ENCODE measurements around the gene CDK10.

Gene CDK10

DNA sequence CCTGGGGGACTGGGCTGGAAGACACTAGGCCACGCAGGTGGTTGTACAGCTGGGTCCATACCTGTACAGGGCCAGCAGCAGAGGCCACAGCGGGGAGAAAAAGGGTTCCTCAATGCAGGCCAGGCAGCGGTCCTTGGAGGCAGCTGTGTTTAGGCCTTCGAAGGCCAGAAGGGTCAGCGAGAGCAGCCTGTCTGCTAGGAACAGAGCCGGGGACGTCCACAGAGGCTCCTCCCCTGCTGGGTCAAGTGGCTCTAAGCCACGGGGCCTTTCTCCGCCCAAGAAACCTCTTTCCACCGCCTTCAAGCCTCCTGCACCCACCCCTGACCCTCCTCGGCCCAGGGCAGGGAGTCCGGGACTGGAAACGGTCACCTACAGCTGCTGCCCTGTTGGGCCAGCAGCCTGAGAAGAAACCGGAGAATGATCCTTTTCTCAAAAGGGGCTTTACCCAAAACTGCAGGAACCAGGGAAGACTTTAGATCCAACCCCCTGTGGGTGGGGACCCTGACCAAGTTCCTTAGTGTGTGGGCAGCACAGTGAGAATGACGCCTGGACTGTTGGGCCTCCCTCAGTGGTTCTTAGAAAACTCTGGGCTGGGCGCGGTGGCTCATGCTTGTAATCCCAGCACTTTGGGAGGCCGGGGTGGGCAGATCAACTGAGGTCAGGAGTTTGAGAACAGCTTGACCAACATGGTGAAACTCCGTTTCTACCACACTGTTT is 23.4 kb downstream of the CDK10 start:
- H3K36me3 Mint-ChIP-seq = peaks cover under 1% of the 10 kb centered on the region
- H3K4me3 Mint-ChIP-seq = peak overlapping the region; percentile 67
- H3K27ac Mint-ChIP-seq = peak overlapping the region; percentile 78
- no peaks in the 10 kb centered on the region for H3K27me3 Mint-ChIP-seq
- peaks cover 7% of the 10 kb centered on the region for H3K4me1 Mint-ChIP-seq (ENCODE audit: low read depth)
- no peaks in the 10 kb centered on the region for H3K9me3 Mint-ChIP-seq (ENCODE audit: low read depth)

GRCh38 chr16:89710709-89711564 is 24.4 kb downstream of the CDK10 start:
- H3K27ac Mint-ChIP-seq = no peak overlapping the region
- peaks cover 2% of the 10 kb centered on the region for H3K36me3 Mint-ChIP-seq
- H3K4me3 Mint-ChIP-seq = no peak overlapping the region
- H3K27me3 Mint-ChIP-seq = no peaks in the 10 kb centered on the region
- peaks cover 7% of the 10 kb centered on the region for H3K4me1 Mint-ChIP-seq (ENCODE audit: low read depth)
- H3K9me3 Mint-ChIP-seq (ENCODE audit: low read depth) = no peaks in the 10 kb centered on the region

- no peaks in the 10 kb centered on the region for H3K27me3 Mint-ChIP-seq
- H3K4me3 Mint-ChIP-seq = peak overlapping the region; percentile 81
- peaks cover 2% of the 10 kb centered on the region for H3K36me3 Mint-ChIP-seq
- H3K9me3 Mint-ChIP-seq (ENCODE audit: low read depth) = no peaks in the 10 kb centered on the region
- H3K4me1 Mint-ChIP-seq (ENCODE audit: low read depth) = peaks cover 4% of the 10 kb centered on the region
- H3K27ac Mint-ChIP-seq = peak overlapping the region; percentile 64
Observed at GRCh38 chr16:89711601-89712273, 25.2 kb downstream of the CDK10 start.

DNA sequence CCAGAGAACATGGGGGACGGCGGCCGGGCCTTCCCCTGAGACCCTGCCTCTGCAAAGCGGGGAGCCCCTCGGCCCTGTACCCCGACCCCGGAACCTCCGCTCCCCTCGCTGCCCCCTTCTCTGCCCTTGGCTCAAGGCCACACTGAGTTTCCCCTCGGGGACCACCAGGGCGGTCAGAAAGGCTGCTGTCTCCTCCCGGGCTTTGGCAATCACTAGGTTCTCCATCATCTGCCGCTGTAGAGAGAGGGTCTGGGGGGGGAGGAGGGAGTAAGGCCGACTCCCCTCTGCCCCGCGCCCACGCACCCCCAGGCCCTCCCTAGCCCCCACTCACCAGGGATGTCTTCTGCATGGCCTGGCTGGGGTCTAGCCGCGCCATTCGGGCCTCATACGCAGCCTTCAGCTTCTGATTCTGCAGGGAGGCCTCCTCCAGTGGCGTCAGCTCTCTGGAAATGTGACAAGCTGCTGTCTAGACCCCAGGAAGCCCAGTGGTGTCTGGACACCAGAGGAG is 25.8 kb downstream of the CDK10 start:
- H3K36me3 Mint-ChIP-seq = peaks cover 2% of the 10 kb centered on the region
- peak overlapping the region; percentile 81 for H3K4me3 Mint-ChIP-seq
- H3K4me1 Mint-ChIP-seq (ENCODE audit: low read depth) = peaks cover 4% of the 10 kb centered on the region
- H3K27ac Mint-ChIP-seq = peak overlapping the region; percentile 64
- H3K9me3 Mint-ChIP-seq (ENCODE audit: low read depth) = no peaks in the 10 kb centered on the region
- no peaks in the 10 kb centered on the region for H3K27me3 Mint-ChIP-seq

DNA sequence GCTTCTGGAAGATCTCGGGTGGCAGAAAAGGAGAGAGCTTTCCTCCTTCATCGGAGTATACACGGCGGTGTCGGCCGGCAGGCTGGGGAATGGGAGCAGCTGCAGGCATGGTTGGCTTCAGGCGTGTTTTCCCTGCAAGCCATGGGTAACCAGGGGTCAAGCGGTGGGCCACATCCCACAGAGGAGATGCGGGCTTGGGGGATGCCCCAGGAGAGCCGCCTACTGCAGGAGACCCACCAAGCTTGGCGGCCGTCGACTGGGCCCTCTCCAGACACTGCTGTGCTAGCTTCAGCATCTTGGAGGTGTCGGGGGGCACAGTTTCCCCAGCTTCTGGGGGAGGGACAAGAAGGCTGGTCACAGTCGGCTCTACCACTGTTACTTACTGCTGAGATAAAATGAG is 30.0 kb downstream of the CDK10 start:
- Mint-ChIP-seq H3K27ac (peak overlapping the region; percentile 41), H3K4me1 (ENCODE audit: low read depth) (peaks cover 24% of the 10 kb centered on the region), H3K9me3 (ENCODE audit: low read depth) (no peaks in the 10 kb centered on the region), H3K36me3 (peaks cover 2% of the 10 kb centered on the region), H3K27me3 (no peaks in the 10 kb centered on the region), H3K4me3 (no peak overlapping the region)

DNA sequence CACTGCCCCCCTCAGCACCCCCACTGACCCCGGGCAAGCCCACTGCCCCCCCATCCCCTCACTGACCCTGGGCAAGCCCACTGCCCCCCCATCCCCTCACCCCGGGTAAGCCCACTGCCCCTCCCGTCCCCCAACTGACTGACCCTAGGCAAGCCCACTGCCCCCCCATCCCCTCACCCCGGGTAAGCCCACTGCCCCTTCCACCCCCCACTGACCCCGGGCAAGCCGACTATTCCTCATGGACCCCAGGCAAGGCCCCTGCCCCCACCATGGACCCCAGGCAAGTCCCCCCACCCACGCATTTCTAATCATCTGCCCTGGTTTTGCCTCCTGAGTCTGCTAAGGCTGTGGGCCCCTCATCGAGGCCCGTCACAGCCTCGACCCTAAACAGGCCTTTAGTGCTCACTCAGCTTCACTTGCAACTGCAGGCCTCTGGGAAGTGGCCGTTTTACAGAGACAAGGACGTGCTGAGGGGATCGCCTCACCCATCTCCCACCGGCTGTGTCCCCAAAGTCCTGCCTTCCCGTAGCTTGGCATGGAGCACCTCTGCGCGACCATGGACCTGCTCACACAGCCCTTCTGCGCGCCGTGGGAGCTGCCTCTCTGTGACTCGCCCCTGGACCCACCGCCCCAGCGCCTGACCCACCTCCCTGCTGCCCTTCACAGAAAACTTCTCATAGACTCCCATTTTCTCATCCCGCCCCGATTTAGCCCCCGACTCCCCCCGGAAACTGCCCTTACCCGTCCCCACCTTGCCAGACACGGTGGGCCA is 30.6 kb downstream of the CDK10 start:
- peaks cover 24% of the 10 kb centered on the region for H3K4me1 Mint-ChIP-seq (ENCODE audit: low read depth)
- no peaks in the 10 kb centered on the region for H3K9me3 Mint-ChIP-seq (ENCODE audit: low read depth)

DNA sequence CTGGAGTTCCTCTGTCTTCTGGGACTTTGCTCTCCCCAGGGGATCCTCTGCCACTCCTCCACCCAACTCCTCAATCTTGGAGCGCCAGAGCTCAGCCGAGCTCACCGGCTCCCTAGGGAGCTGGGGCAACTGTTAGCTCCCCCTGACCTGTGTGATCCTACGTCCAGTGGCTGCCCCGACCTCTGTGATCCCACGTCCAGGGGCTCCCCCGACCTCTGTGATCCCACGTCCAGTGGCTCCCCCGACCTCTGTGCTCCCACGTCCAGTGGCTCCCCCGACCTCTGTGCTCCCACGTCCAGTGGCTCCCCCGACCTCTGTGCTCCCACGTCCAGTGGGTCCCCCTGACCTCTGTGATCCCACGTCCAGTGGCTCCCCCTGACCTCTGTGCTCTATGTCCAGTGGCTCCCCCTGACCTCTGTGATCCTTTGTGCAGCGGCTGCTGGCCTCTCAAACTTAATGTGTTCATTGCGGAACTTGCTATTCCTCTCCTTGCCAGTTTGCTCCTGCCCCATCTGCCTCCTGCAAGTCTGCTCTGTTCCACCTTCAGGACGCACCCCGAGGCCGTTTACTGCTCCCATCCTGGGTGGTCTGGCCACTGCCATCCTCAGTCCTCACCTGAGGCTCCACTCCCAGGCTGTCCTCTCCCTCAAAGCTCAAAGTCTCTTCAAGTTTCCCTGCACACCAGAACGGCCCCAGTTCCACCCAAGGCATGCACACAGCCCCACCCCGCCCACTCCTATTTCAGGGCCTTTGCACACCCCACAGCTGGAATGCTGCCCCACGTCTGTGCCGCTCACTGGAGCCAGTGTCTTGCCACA is 31.4 kb downstream of the CDK10 start:
- peaks cover 5% of the 10 kb centered on the region for H3K36me3 Mint-ChIP-seq
- peaks cover 28% of the 10 kb centered on the region for H3K4me1 Mint-ChIP-seq (ENCODE audit: low read depth)
- peak overlapping the region; percentile 22 for H3K27ac Mint-ChIP-seq
- no peaks in the 10 kb centered on the region for H3K27me3 Mint-ChIP-seq
- H3K9me3 Mint-ChIP-seq (ENCODE audit: low read depth) = no peaks in the 10 kb centered on the region
- peak overlapping the region; percentile 5 for H3K4me3 Mint-ChIP-seq

More for the DNA sequence above, 30.6 kb downstream of the CDK10 start:
- Mint-ChIP-seq H3K4me3 (no peak overlapping the region), H3K27ac (no peak overlapping the region), H3K27me3 (no peaks in the 10 kb centered on the region), H3K36me3 (peaks cover 2% of the 10 kb centered on the region)

- H3K4me3 Mint-ChIP-seq = peak overlapping the region; percentile 81
- peaks cover 40% of the 10 kb centered on the region for H3K4me1 Mint-ChIP-seq (ENCODE audit: low read depth)
- peaks cover 6% of the 10 kb centered on the region for H3K36me3 Mint-ChIP-seq
- peak overlapping the region; percentile 84 for H3K27ac Mint-ChIP-seq
- no peaks in the 10 kb centered on the region for H3K27me3 Mint-ChIP-seq
- H3K9me3 Mint-ChIP-seq (ENCODE audit: low read depth) = no peaks in the 10 kb centered on the region
Observed at GRCh38 chr16:89720551-89720812, 34.0 kb downstream of the CDK10 start.

DNA sequence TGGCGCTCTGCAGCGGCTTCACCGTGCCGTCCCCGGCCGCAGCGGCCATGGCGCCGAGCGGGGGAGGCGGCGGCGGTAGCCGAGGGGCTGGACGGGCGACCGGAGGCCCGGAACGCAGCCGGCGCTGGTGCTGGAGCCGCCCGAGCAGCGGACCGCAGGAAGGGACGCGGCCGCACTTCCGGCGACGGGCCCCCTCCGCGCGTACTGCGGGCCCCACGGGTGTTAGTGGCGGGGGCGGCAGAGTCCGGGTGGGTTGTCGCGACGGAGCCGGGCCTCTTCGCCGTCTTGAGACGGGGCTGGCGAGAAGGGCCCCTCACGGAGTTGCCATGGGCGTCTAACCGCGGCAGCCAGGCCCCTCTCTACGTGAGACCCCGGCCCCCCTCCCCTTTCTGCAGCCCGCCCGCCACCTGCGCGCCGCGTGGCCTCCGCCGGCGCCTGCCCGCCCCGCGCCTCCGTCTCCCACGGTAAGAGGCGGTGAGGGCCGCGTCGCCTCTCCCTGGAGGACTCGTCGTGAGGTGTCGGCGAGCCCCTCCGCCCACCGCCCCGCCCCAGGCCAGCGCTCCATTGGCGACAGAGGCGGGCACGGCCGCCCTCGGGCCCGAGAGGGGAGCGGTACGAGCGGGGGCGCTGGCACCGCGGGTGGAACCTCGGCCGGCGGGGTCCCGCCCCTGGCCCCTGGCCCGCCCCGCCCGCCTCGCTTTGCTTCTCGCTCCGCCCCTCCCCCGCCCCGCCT is 34.5 kb downstream of the CDK10 start, which contains the start of the genes VPS9D1 and ZNF276:
Gene VPS9D1 (minus strand): TSS at position 86 of the 733 bp plus-strand sequence. CDS start 37 bp downstream, at position 49.
Gene ZNF276 (plus strand): TSS at position 725 of the 733 bp plus-strand sequence. CDS start 104 bp downstream, outside the sequence.
- H3K9me3 Mint-ChIP-seq (ENCODE audit: low read depth) = no peaks in the 10 kb centered on the region
- peaks cover 6% of the 10 kb centered on the region for H3K36me3 Mint-ChIP-seq
- H3K4me3 Mint-ChIP-seq = peak within 1 kb of the TSS; percentile 92
- no peaks in the 10 kb centered on the region for H3K27me3 Mint-ChIP-seq
- H3K27ac Mint-ChIP-seq = peak within 1 kb of the TSS; percentile 88
- H3K4me1 Mint-ChIP-seq (ENCODE audit: low read depth) = peaks cover 40% of the 10 kb centered on the region

GRCh38 chr16:89721546-89722391 is 35.3 kb downstream of the CDK10 start:
- Mint-ChIP-seq H3K36me3 (peaks cover 6% of the 10 kb centered on the region), H3K27ac (no peak overlapping the region), H3K4me1 (ENCODE audit: low read depth) (peaks cover 41% of the 10 kb centered on the region), H3K27me3 (no peaks in the 10 kb centered on the region), H3K4me3 (peak overlapping the region; percentile 92), H3K9me3 (ENCODE audit: low read depth) (no peaks in the 10 kb centered on the region)

- Mint-ChIP-seq H3K27ac (peak overlapping the region; percentile 88), H3K4me3 (peak overlapping the region; percentile 92), H3K9me3 (ENCODE audit: low read depth) (no peaks in the 10 kb centered on the region), H3K36me3 (peaks cover 9% of the 10 kb centered on the region), H3K4me1 (ENCODE audit: low read depth) (peaks cover 50% of the 10 kb centered on the region), H3K27me3 (no peaks in the 10 kb centered on the region)
Observed at GRCh38 chr16:89722392-89723278, 36.1 kb downstream of the CDK10 start.

Measured in activated naive CD8-positive, alpha-beta T cell (primary cell).